ENCODE measurements around the gene HYAL3. TPM values are rescaled to one million over a fixed set of nuclear protein-coding genes. Genes with fewer than 3 reads are reported as not detected.

The HYAL3 gene
- total RNA-seq, 1 experiment from 2014 or later, result 10.3 TPM

- no peak for DNase-seq (ENCODE audit: low read depth, low spot score)
- H3K36me3 ChIP-seq (ENCODE audit: control insufficient read depth in 1 of 2, insufficient read depth in 2 of 2, low read length in 2 of 2), result no peaks in the 10 kb centered on the region
- ChIA-PET CTCF (interaction anchor here (0.9 to 1.4 kb wide), 8 partner anchors 17 to 72 kb away, joined by 3 to 9 read pairs (median 5); partner anchors contain the start of gene TUSC2), POLR2A (interaction anchor here (0.6 to 2.0 kb wide), 11 partner anchors 8 to 105 kb away, joined by 3 to 12 read pairs (median 5); partner anchors contain the start of genes GNAI2, IFRD2, RASSF1 and TUSC2), RAD21 (ENCODE audit: low non-redundant PET in 1 of 2, low total read pairs in 2 of 2, uncharacterized antibody in 2 of 2, unreplicated experiment in 2 of 2) (interaction anchor here (0.8 to 1.3 kb wide), 7 partner anchors 17 to 1179 kb away, joined by 3 to 5 read pairs (median 4); no protein-coding TSS in a partner anchor)
- H3K4me3 ChIP-seq (replicated peaks in 1 of 2; ENCODE audit: low read depth in 1 of 2, low read length in 2 of 2), result peak overlapping the region; percentile 48 to 92
- H3K9me3 ChIP-seq (ENCODE audit: control insufficient read depth in 1 of 2, insufficient read depth in 1 of 2, low read depth in 1 of 2, low read length in 2 of 2), result no peaks in the 10 kb centered on the region
- no peaks in the 10 kb centered on the region for H4K20me1 ChIP-seq (ENCODE audit: insufficient read depth)
- peaks cover 3% of the 10 kb centered on the region; the same call in 1 of the 2 replicates for H3K79me2 ChIP-seq (ENCODE audit: insufficient read depth, low read length)
- peaks cover 21 to 53% of the 10 kb centered on the region in 2 experiments for H3K4me1 ChIP-seq (ENCODE audit: control insufficient read depth in 1 of 2, insufficient read depth in 2 of 2, low read length in 2 of 2)
- intact Hi-C loops (cut with micrococcal nuclease), result no loop called here
- H3K9me2 ChIP-seq (ENCODE audit: insufficient read depth), result no peaks in the 10 kb centered on the region
- no peaks in the 10 kb centered on the region for H3K27me3 ChIP-seq (ENCODE audit: insufficient read depth, low read length)
- no peak for ATAC-seq
- BruUV-seq (replicated peaks), result TSS peak; percentile 92
- H3K9ac ChIP-seq (ENCODE audit: low read length), result peak overlapping the region; percentile 72
- TF ChIP-seq REST (IDR thresholded peaks at IDR 0.05; ENCODE audit: low read depth) (no peak), SP1 (IDR thresholded peaks at IDR 0.05; ENCODE audit: low read depth) (no peak), EZH2 (IDR thresholded peaks at IDR 0.05) (no peak), CEBPB (IDR thresholded peaks at IDR 0.05; ENCODE audit: low read depth) (no peak), POLR2AphosphoS5 (IDR thresholded peaks at IDR 0.05; ENCODE audit: low read depth, low read length) (no peak), ATF3 (IDR thresholded peaks at IDR 0.05) (no peak), CBX3 (IDR thresholded peaks at IDR 0.05; ENCODE audit: low read depth) (no peak), CTCF (IDR thresholded peaks at IDR 0.05 in 2 of 3, conservative IDR thresholded peaks at IDR 0.05 in 1 of 3; ENCODE audit: borderline replicate concordance in 1 of 3, insufficient read depth in 1 of 3, low read depth in 2 of 3, low read length in 2 of 3) (no peak), SIN3A (IDR thresholded peaks at IDR 0.05; ENCODE audit: low read depth) (no peak), ZNF274 (IDR thresholded peaks at IDR 0.05; ENCODE audit: low read depth, low read length) (no peak), MAX (IDR thresholded peaks at IDR 0.05) (no peak), ZBTB33 (IDR thresholded peaks at IDR 0.05; ENCODE audit: extremely low read depth, insufficient replicate concordance, low read length) (no peak)
- H2AFZ ChIP-seq (ENCODE audit: low read depth, low read length, poor library complexity, severe bottlenecking), result no peak overlapping the region
- peak overlapping the region; percentile 73 for H3K27ac ChIP-seq (ENCODE audit: low read depth, low read length)
- H3K4me2 ChIP-seq (ENCODE audit: low read length), result peak overlapping the region; percentile 97
Measured at GRCh38 chr3:50299929-50300680, 900 bp upstream of the HYAL3 start.

All from HCT116 (cell line).